Measurements from ENCODE around the gene MRPL48.
A peak's percentile ranks its signal among the peaks of the same experiment; 100 is the strongest.

MRPL48 gene

GRCh38 chr11:73894725-73895335 is 107.2 kb downstream of the MRPL48 start:
- DNase-seq: peak; percentile 41

DNA sequence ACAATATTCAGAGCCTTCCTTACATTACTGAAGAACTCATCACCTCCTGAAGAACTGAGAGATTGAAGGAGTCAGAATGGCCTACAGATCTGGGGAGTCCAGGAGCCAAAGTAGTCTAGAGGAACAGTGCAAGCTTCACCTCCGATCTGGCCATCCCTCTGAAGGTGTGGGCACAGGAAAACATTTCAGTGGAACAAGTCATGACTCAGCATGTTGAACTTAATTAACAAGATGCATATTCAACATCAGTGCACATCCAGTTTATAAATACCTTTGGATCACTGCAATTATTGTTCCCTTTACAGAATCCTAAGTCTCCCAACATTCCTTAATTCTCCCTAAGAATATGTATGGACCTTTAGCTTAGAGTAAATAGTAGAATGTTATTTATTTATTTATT is 114.6 kb downstream of the MRPL48 start:
- DNase-seq: no peak

DNA sequence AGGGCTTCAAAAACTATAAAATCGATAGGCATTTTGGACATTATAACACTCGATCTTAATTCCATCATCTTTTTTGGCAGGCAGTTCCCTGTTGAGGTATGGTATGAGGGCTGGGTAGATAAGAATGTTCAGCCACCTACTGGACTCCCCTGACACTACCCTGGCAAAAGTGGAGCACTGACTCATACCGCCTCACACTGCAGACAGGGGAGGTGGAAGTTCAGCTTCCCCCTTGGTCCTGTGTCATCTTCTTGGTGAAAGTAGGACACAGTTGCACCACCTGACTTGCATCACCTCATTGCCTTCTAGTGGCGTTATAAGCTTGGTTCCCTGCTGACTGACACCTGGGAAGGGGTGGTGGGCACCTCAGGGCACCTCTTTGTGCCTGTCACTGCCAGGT is 119.5 kb downstream of the MRPL48 start:
- peak; percentile 42 for DNase-seq

GRCh38 chr11:73912026-73912425 is 124.4 kb downstream of the MRPL48 start:
- no peak for DNase-seq

DNA sequence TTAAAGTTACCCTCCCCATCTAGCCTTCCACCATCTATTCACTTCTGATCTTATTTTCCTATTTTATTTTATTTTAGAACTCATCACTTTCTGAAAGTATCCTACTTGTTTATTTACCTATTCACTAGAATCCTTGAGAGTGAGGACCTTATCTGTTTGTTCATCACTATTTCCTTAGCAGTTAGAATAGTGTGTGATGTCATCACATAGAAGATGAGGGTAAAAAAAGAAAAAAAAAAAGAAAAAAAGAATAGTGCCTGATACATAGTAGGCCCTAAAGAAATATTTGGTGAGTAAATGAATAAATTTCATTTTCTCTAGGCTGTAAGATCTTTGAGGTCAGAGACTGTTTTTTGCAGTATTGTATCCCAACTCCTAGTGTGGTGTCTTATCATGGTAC is 125.8 kb downstream of the MRPL48 start:
- no peak for DNase-seq

- DNase-seq: no peak
These were observed 126.6 kb downstream of the MRPL48 start for GRCh38 chr11:73914284-73914683.

Data from fibroblast of upper back skin (primary cell).